ENCODE data around the gene DRC7. TPM values are rescaled to one million over a fixed set of nuclear protein-coding genes. Genes with fewer than 3 reads are reported as not detected.

The DRC7 gene
- total RNA-seq, 1 experiment from 2014 or later, result not detected

DNA sequence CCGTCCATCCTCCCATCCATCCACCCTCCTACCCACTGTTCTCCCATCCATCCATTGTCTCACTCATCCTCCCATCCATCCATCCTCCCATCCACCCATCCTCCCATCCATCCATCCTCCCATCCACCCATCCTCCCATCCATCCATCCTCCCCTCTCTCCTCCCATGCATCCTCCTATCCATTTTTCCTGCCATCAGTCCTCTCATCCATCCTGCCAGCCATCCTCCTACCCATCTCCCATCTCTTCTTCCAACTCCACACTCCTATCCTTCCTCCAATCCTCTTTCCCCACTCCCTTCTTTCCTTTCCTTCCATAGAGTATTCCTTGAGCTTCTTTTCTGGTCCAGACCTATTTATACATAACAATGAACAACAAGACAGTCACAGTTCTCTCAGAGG lies 12.1 kb downstream of the DRC7 start:
- POLR2A ChIA-PET (ENCODE audit: unreplicated experiment), result no interaction called here
- no peak for DNase-seq
- H3K9ac ChIP-seq (ENCODE audit: low read length), result no peak overlapping the region
- H2AFZ ChIP-seq (ENCODE audit: low read length), result no peak overlapping the region
- H3F3A ChIP-seq (ENCODE audit: low read length, unreplicated experiment), result no peaks in the 10 kb centered on the region
- no peak overlapping the region for H3K4me2 ChIP-seq (ENCODE audit: low read length)
- H3K36me3 ChIP-seq (ENCODE audit: low read depth, low read length), result no peaks in the 10 kb centered on the region
- H3K79me2 ChIP-seq (ENCODE audit: low read length), result no peaks in the 10 kb centered on the region
- BruUV-seq (replicated peaks), result no TSS peak
- TF ChIP-seq, protein P1, sequence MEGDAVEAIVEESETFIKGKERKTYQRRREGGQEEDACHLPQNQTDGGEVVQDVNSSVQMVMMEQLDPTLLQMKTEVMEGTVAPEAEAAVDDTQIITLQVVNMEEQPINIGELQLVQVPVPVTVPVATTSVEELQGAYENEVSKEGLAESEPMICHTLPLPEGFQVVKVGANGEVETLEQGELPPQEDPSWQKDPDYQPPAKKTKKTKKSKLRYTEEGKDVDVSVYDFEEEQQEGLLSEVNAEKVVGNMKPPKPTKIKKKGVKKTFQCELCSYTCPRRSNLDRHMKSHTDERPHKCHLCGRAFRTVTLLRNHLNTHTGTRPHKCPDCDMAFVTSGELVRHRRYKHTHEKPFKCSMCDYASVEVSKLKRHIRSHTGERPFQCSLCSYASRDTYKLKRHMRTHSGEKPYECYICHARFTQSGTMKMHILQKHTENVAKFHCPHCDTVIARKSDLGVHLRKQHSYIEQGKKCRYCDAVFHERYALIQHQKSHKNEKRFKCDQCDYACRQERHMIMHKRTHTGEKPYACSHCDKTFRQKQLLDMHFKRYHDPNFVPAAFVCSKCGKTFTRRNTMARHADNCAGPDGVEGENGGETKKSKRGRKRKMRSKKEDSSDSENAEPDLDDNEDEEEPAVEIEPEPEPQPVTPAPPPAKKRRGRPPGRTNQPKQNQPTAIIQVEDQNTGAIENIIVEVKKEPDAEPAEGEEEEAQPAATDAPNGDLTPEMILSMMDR (conservative IDR thresholded peaks at IDR 0.05; ENCODE audit: low read depth, low read length), result no peak
- TF ChIP-seq EZH2 (IDR thresholded peaks at IDR 0.05; ENCODE audit: low read length, unreplicated experiment) (no peak), EZH2phosphoT487 (IDR thresholded peaks at IDR 0.05; ENCODE audit: borderline replicate concordance, low read length) (no peak)
- no peak for ATAC-seq
- intact Hi-C loops (cut with micrococcal nuclease), result no loop called here
- no peaks in the 10 kb centered on the region for H4K20me1 ChIP-seq (ENCODE audit: low read length)
- H3K4me1 ChIP-seq (ENCODE audit: insufficient read depth, low read length), result no peaks in the 10 kb centered on the region
- no peaks in the 10 kb centered on the region for H3K9me2 ChIP-seq (replicated peaks; ENCODE audit: low read length)
- H3K4me3 ChIP-seq (ENCODE audit: low read length), result no peak overlapping the region
- CTCF ChIA-PET, result no interaction called here
- no peak overlapping the region for H3K27ac ChIP-seq (ENCODE audit: low read length)
- H3K9me3 ChIP-seq (ENCODE audit: low read length), result no peaks in the 10 kb centered on the region
- peaks cover 23% of the 10 kb centered on the region; the same call in 1 of the 2 replicates for H3K27me3 ChIP-seq (ENCODE audit: low read length)

- ChIA-PET POLR2A (ENCODE audit: unreplicated experiment) (no interaction called here), CTCF (no interaction called here)
- intact Hi-C loops (cut with micrococcal nuclease), result no loop called here
- Histone ChIP-seq H3F3A (ENCODE audit: low read length, unreplicated experiment) (no peaks in the 10 kb centered on the region), H3K4me1 (ENCODE audit: insufficient read depth, low read length) (no peaks in the 10 kb centered on the region), H3K27me3 (ENCODE audit: low read length) (peaks cover 23% of the 10 kb centered on the region; the same call in 1 of the 2 replicates), H3K27ac (ENCODE audit: low read length) (no peak overlapping the region), H4K20me1 (ENCODE audit: low read length) (no peaks in the 10 kb centered on the region), H3K4me2 (ENCODE audit: low read length) (no peak overlapping the region), H2AFZ (ENCODE audit: low read length) (no peak overlapping the region), H3K4me3 (ENCODE audit: low read length) (no peak overlapping the region), H3K79me2 (ENCODE audit: low read length) (no peaks in the 10 kb centered on the region), H3K36me3 (ENCODE audit: low read depth, low read length) (no peaks in the 10 kb centered on the region), H3K9ac (ENCODE audit: low read length) (no peak overlapping the region), H3K9me2 (replicated peaks; ENCODE audit: low read length) (no peaks in the 10 kb centered on the region), H3K9me3 (ENCODE audit: low read length) (no peaks in the 10 kb centered on the region)
- BruUV-seq (replicated peaks), result no TSS peak
- TF ChIP-seq, protein P1 (conservative IDR thresholded peaks at IDR 0.05; ENCODE audit: low read depth, low read length), result no peak
- DNase-seq (no peak), ATAC-seq (no peak)
These were observed 12.7 kb downstream of the DRC7 start for GRCh38 chr16:57707331-57707730.

GRCh38 chr16:57708168-57708567 lies 13.6 kb downstream of the DRC7 start:
- no peak overlapping the region for H3K27ac ChIP-seq (ENCODE audit: low read length)
- no peak overlapping the region for H2AFZ ChIP-seq (ENCODE audit: low read length)
- CTCF ChIA-PET, result no interaction called here
- H3K9me2 ChIP-seq (replicated peaks; ENCODE audit: low read length), result no peaks in the 10 kb centered on the region
- no peaks in the 10 kb centered on the region for H3K79me2 ChIP-seq (ENCODE audit: low read length)
- no peaks in the 10 kb centered on the region for H3F3A ChIP-seq (ENCODE audit: low read length, unreplicated experiment)
- intact Hi-C loops (cut with micrococcal nuclease), result no loop called here
- BruUV-seq (replicated peaks), result no TSS peak
- peaks cover 23% of the 10 kb centered on the region; the same call in 1 of the 2 replicates for H3K27me3 ChIP-seq (ENCODE audit: low read length)
- ATAC-seq (no peak), DNase-seq (no peak)
- H3K36me3 ChIP-seq (ENCODE audit: low read depth, low read length), result no peaks in the 10 kb centered on the region
- no peaks in the 10 kb centered on the region for H4K20me1 ChIP-seq (ENCODE audit: low read length)
- H3K4me1 ChIP-seq (ENCODE audit: insufficient read depth, low read length), result no peaks in the 10 kb centered on the region
- TF ChIP-seq EZH2 (IDR thresholded peaks at IDR 0.05; ENCODE audit: low read length, unreplicated experiment), result no peak
- no peak for TF ChIP-seq EZH2phosphoT487 (IDR thresholded peaks at IDR 0.05; ENCODE audit: borderline replicate concordance, low read length)
- TF ChIP-seq, protein P1 (conservative IDR thresholded peaks at IDR 0.05; ENCODE audit: low read depth, low read length), result no peak
- no peak overlapping the region for H3K9ac ChIP-seq (ENCODE audit: low read length)
- no peak overlapping the region for H3K4me3 ChIP-seq (ENCODE audit: low read length)
- H3K4me2 ChIP-seq (ENCODE audit: low read length), result no peak overlapping the region
- POLR2A ChIA-PET (ENCODE audit: unreplicated experiment), result no interaction called here
- no peaks in the 10 kb centered on the region for H3K9me3 ChIP-seq (ENCODE audit: low read length)

Measured in PC-3 (cell line).